ENCODE results near the gene IARS2.

DNA sequence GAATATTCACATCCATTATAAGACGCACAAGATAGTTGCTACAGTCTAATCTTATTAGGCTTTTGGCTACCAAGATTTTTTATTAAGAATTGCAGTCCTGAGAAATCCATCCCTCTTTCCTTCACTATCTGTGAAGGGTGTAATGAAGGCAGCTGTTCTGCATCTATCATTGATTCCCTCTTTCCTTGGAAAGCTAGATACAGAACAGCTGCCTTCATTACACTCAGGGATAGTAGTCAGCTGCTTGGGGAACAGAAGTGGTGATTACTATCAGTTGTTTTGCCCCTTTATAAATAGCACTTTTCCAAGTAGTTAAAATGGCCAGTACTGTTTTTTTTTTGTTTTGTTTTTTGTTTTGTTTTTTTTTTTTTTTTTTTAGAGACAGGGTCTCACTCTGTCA lies 70.2 kb downstream of the IARS2 start:
- TF ChIP-seq, protein P1, sequence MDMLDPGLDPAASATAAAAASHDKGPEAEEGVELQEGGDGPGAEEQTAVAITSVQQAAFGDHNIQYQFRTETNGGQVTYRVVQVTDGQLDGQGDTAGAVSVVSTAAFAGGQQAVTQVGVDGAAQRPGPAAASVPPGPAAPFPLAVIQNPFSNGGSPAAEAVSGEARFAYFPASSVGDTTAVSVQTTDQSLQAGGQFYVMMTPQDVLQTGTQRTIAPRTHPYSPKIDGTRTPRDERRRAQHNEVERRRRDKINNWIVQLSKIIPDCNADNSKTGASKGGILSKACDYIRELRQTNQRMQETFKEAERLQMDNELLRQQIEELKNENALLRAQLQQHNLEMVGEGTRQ (CRISPR knock-in tag; IDR thresholded peaks at IDR 0.05): no peak
- TF ChIP-seq, protein P2, sequence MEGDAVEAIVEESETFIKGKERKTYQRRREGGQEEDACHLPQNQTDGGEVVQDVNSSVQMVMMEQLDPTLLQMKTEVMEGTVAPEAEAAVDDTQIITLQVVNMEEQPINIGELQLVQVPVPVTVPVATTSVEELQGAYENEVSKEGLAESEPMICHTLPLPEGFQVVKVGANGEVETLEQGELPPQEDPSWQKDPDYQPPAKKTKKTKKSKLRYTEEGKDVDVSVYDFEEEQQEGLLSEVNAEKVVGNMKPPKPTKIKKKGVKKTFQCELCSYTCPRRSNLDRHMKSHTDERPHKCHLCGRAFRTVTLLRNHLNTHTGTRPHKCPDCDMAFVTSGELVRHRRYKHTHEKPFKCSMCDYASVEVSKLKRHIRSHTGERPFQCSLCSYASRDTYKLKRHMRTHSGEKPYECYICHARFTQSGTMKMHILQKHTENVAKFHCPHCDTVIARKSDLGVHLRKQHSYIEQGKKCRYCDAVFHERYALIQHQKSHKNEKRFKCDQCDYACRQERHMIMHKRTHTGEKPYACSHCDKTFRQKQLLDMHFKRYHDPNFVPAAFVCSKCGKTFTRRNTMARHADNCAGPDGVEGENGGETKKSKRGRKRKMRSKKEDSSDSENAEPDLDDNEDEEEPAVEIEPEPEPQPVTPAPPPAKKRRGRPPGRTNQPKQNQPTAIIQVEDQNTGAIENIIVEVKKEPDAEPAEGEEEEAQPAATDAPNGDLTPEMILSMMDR (IDR thresholded peaks at IDR 0.05): no peak
- TF ChIP-seq, protein P3, sequence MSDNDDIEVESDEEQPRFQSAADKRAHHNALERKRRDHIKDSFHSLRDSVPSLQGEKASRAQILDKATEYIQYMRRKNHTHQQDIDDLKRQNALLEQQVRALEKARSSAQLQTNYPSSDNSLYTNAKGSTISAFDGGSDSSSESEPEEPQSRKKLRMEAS (CRISPR knock-in tag; IDR thresholded peaks at IDR 0.05): no peak
- TF ChIP-seq, protein P4, sequence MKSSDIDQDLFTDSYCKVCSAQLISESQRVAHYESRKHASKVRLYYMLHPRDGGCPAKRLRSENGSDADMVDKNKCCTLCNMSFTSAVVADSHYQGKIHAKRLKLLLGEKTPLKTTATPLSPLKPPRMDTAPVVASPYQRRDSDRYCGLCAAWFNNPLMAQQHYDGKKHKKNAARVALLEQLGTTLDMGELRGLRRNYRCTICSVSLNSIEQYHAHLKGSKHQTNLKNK (CRISPR knock-in tag; IDR thresholded peaks at IDR 0.05): no peak
- TF ChIP-seq, protein P5, sequence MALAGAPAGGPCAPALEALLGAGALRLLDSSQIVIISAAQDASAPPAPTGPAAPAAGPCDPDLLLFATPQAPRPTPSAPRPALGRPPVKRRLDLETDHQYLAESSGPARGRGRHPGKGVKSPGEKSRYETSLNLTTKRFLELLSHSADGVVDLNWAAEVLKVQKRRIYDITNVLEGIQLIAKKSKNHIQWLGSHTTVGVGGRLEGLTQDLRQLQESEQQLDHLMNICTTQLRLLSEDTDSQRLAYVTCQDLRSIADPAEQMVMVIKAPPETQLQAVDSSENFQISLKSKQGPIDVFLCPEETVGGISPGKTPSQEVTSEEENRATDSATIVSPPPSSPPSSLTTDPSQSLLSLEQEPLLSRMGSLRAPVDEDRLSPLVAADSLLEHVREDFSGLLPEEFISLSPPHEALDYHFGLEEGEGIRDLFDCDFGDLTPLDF (CRISPR knock-in tag; IDR thresholded peaks at IDR 0.05): no peak

All from WTC11 (cell line).